HK-2 (cell line): ENCODE measurements around the gene FUZ.
A peak's percentile ranks its signal among the peaks of the same experiment; 100 is the strongest.

ENCODE experiments used
- DNase-seq: peaks from one replicate; pipeline ENCODE4 v3.0.0-alpha.2; 2018; ENCODE audit not compliant: unreplicated experiment

FUZ gene

GRCh38 chr19:49807058-49807903 is 5.8 kb downstream of the FUZ start:
- DNase-seq = no peak

GRCh38 chr19:49806620-49806959 is 6.5 kb downstream of the FUZ start:
- no peak for DNase-seq

GRCh38 chr19:49805822-49806619 is 7.1 kb downstream of the FUZ start:
- no peak for DNase-seq

GRCh38 chr19:49803529-49803856 is 9.6 kb downstream of the FUZ start:
- no peak for DNase-seq

- no peak for DNase-seq
Observed at GRCh38 chr19:49802836-49803528, 10.1 kb downstream of the FUZ start.

- peak; percentile 33 for DNase-seq
Observed at GRCh38 chr19:49801966-49802661, 11.0 kb downstream of the FUZ start.

GRCh38 chr19:49801401-49801888 is 11.6 kb downstream of the FUZ start:
- no peak for DNase-seq

- no peak for DNase-seq
Observed at GRCh38 chr19:49800771-49801170, 12.3 kb downstream of the FUZ start.

GRCh38 chr19:49799798-49800376 is 13.2 kb downstream of the FUZ start:
- DNase-seq = no peak

- no peak for DNase-seq
Observed at GRCh38 chr19:49799271-49799797, 13.8 kb downstream of the FUZ start.

GRCh38 chr19:49798574-49798973 is 14.5 kb downstream of the FUZ start:
- DNase-seq = no peak

- DNase-seq = no peak
Observed at GRCh38 chr19:49795615-49796014, 17.5 kb downstream of the FUZ start.

- peak; percentile 60 for DNase-seq
Observed at GRCh38 chr19:49793561-49793840, 19.6 kb downstream of the FUZ start.

- DNase-seq = no peak
Observed at GRCh38 chr19:49792829-49793560, 20.1 kb downstream of the FUZ start.

- DNase-seq = no peak
Observed at GRCh38 chr19:49791776-49792445, 21.2 kb downstream of the FUZ start.

- no peak for DNase-seq
Observed at GRCh38 chr19:49790866-49791265, 22.2 kb downstream of the FUZ start.

GRCh38 chr19:49788857-49789256 is 24.2 kb downstream of the FUZ start:
- DNase-seq = no peak

GRCh38 chr19:49787746-49788145 is 25.3 kb downstream of the FUZ start:
- DNase-seq = no peak

- DNase-seq = peak; percentile 38
Observed at GRCh38 chr19:49786376-49786820, 26.7 kb downstream of the FUZ start.

- DNase-seq = no peak
Observed at GRCh38 chr19:49782515-49782914, 30.6 kb downstream of the FUZ start.
